NCI-H146 (cell line): Measurements from ENCODE around the gene ARHGDIA.

ENCODE experiments used
- DNase-seq: peaks from one replicate; lab custom pipeline; 2025; lab: John Stamatoyannopoulos, UW

The ARHGDIA gene

DNA sequence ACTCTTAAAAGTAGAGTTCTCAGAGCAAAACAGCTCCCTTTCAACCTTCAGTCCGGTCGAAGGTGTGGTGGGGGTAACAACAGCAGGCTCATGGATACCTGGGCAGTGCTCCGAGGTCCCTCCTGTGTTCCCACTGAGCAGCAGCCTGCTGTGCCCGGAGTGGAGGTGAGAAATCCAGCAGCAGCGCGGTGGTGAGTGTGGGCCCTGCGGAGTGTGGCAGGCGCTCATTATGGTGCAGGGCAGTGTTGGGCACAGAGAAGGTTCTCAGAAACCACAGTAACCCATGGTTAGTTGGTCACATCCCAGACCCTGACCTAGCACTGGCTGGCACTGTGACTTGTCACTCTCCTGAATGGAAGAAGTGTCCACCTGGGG, 5.8 kb downstream of the ARHGDIA start:
- DNase-seq = no peak

DNA sequence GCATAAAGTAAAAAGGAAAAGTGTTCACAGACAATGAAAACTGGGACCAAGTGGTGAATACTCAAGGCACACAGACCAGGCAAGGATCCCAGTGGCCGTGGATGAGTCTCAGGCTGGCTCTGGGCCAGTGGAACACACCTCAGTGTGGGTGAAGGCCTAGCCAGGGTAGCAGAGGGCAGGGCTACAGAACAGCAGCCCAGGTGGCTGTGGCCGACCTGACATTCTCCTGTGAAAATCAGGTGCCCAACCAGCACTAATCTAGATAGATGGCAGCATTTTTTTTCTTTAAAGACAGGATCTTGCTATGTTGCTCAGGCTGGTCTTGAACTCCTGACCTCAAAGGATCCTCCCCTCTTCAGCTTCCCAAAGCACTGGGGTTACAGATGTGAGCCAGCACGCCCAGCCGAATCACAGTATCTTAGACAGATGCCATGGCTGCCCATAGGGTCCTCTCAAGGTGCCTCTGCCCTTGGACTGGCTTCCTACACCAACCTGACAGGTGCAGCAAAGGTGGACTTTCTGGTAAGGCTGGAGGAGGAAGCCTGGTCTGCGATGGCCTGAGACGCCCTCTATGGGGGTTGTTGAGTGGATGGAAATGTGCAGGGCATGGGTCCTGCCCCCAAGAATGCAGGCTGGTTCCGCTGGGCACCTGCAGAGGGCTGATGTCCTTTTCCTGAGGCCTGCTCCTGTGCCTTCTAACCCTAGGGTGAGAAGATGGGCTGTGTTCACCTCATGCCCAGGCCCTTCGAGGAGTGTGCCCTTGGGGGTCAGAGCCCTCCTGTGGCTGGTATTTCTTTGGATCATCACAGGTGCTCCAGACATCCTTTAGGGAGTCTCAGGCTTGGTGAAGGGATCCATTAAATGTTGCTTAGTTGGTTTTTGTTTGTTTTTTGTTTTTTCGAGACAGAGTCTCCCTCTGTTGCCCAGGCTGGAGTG, 7.0 kb downstream of the ARHGDIA start:
- DNase-seq = no peak

DNA sequence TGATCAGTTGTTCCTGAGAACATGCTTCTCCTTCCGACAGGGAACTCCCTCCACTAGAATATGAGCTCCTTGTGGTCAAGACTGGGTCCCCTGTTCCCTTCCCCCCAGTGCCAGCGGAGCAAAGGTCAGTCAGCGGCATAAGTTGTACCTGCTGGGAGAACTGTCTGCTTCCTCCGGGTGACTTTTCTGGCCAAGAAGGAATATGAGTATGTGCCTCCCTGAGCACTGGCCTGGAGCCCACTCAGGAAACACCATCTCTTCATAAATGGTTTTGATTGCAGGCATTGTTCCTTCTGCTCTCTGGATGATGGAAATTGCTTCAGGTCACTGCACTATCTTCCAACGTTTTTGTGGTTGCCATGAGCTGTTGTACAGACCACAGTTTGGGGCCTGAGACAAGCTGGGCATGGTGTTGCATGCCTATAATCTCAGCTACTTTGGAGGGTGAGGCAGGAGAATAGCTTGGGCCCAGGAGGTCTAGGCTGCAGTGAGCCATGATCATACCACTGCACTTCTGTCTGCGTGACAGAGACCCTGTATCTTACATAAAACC, 7.9 kb downstream of the ARHGDIA start:
- DNase-seq = no peak

DNA sequence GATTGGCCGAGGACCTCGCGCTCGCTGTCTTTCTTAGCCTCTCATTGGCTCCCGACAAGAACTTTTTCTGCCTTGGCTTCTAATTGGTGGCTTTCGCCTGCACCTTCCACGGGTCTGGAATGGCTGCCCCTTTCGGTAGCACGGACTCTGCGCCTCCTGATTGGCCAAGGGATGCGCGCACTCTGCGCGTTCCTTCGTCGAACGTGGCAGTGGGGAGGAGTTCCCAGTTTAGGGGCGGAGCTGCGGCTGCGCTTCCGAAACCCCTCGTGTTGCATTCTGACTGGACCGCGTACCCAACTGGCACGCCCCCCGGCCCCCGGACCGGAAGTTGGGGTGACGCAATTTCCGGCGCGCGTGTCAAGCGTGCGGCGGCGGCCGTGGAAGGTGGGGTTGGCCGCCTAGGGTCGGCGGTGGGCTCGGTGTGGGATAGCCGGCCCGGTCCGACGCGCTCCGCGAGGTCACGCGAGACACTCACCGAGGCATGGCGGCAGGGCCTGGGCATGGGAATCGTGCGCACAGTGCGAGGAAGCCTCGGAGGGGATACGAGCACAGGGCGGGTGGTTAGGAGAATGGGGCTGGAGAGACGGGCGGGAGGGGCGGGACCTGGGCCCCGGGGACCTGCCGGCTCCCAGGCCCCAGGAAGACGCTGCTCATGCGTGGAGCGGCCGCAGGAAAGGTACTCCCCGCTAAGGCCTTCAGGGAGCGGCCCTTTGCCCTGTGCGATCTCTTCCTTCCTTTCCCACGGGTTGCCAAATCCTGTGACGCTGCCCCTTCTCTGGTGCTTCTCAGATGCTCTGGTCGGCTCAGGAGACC, 10.2 kb downstream of the ARHGDIA start:
- DNase-seq = peak; percentile 100

DNA sequence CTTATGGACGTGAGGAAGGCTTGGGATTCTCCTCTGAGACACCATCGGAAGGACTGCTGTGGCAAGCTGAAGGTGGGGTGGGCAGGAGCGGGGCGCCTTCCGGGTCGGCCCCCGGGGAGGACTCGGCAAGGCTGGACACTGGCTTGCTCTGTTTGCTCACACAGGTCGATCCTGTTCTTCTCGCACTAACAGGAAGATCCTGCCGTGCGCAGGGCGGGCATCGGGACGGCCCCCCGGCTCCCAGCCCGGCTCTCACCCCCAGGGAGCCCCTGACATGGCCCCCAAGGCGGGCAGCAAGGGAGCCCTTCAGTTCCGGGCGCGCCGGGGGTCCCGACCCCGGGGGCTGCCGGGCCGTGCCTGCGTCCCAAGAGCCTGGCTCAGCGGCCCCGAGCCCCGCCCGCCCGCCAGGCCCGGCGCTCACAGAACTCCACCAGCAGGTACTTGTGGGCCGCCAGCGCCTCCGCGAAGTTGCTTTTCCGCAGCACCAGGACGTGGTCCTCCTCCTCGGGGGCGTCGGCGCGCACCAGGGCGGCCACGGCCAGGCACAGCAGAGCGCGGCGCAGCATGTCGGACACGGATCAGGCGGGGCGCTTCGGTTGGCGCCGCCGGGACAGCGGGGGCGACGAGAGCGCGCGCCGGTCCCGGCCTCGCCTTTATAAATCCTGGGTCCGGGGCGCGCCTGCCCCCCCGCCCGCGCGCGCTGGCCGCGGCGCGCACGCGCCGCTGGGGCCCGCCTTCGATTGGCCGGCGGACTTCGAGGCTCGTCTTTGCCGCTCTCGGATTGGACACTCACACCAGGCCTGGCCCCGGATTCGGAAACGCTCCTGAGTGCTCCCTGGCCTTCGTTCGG, 11.0 kb downstream of the ARHGDIA start, which contains the start of gene P4HB:
P4HB (minus strand) TSS at position 630 of the 850 bp plus-strand sequence; CDS start at position 566, 64 bp downstream.
- peak; percentile 48 for DNase-seq

DNA sequence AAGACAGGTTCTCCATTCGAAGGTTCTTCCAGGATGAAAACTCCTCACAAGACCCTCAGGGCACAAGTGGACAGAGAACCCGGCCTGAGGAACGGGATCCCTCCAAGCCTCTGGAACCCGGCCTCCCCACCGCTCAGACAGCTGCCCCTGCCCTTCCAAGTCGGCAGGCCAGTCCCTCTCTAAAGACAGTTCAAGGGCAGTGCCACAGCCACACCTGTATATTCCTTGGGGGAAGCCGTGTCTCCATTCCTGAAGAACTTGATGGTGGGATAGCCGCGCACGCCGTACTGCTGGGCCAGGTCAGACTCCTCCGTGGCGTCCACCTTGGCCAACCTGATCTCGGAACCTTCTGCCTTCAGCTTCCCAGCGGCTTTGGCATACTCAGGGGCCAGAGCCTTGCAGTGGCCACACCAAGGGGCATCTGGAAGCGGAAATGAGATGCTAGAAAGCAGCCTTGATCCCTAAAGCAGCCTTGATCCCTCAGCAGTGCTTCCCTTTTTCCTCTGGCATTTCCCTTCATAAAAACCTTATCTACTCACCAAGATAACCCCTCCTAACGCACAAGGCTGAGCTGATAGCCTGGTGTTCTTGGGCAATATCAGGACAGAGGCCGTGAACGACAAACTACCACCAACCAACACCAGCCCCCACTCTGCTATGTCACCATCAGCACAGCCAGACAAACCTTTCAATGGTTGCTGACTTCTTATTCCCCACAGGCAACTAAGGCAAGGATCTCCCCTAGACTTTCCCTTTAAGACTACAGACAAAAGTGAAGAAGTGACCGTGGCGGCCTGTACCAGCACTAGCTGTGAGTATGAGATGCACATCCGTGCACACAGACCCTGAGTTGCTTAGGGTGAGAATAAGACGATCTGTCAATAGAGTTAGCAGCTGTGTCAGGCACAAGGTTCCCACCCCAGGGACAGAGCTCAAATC, 11.9 kb downstream of the ARHGDIA start:
- DNase-seq = no peak

DNA sequence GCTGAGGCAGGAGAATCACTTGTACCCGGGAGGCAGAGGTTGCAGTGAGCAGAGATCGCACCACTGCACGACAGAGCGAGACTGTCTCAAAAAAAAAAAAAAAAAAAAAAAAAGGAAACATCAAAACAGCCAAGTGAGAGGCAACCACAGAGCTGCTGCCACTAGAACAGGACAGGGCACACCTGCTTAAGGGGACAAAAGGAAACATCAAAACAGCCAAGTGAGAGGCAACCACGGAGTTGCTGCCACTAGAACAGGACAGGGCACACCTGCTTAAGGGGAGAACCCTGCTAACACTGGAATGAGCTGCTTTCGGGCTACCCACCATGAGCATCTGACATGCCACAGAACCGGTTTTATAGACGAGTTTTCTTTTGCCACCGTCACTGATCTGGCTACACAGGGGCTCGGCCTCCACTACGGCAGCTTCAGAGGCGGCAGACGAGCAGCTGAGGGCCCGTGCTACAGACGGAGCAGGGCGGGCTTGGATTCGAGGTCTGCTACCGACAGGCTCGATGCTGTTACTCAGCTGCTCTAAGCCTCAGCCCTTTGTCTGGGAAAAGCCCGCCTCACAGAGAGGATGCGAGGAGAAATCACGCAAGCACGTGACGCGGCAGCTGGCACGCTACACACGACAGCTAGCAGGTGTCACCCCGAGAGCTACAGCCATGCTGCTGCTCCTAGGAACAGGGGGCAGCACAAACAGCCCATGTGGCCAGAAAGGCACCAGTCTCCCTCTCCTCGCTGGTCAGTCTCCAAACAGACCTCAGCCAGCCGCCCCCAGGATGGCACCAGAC, 12.8 kb downstream of the ARHGDIA start:
- DNase-seq = no peak

DNA sequence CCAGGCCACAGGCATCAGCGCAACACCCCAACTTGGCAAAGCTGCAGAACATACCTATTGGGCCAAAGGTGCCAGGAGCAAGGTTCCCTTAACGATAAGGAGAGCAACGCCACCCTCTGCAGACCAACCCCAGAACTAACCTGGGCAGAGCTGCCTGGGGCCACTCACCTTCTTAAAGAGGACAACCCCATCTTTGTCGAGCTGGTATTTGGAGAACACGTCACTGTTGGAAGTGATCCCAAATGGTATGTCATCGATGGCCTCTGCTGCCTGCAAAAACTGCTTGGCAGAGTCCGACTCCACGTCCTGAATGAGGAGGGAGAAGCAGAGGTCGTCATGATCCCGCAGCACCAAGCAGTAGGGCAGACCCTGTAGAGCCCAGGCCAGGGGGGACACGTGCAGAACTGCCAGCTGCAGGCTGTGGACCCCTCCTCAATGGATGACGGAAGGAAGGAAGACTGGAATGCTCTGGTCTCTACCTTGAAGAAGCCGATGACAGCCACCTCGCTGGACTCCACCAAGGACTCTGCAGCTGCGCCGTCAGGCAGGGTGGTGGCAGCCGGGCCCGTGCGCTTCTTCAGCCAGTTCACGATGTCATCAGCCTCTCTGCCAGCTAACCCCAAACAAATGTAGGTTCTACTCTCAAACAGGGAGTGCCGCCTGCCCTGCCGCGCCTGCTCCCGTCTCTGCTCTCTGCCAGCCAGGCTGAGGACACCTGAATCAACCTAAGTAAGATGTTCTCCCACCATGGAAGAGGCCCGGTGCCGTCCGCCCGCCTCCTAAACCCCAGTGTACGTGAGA, 16.0 kb downstream of the ARHGDIA start:
- no peak for DNase-seq

DNA sequence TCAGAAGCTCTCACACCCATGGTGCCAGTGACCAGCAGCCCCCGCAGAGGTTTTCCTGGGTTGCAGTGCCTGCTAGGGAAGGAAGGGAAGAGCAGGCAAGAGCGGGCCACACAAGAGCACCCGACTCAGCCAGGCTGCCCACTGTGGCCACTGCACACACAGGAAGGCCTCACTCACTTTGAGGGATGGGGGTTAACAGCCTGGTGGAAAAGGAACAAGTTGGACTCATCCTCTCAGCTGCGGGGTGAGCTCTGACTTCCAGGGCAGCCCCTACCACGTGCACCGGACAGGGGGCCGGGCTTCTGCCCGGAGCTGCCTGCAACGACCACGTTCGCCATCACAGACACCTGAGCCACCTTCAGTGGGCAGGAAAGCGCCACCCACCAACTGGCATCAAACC, 18.9 kb downstream of the ARHGDIA start:
- DNase-seq = no peak

DNA sequence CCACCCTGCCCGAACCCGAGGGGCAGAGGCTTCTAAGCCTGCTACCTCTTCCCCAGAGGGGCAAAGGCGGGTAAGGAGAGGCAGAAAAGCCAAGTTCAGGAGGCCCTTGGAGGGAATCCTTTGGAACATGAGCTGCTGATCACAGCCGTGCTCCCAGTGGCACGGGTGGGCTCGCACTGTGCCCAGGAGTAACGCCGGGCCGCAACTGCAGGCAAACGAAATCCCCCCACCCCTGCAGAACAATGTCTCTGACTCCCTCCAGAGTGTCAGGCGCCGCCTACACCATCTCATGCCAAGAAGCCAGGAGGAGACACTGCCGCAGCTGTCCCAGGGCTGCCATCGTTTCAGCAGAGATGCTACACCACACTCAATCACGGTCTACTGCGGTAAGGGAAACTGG, 19.7 kb downstream of the ARHGDIA start:
- DNase-seq = no peak

DNA sequence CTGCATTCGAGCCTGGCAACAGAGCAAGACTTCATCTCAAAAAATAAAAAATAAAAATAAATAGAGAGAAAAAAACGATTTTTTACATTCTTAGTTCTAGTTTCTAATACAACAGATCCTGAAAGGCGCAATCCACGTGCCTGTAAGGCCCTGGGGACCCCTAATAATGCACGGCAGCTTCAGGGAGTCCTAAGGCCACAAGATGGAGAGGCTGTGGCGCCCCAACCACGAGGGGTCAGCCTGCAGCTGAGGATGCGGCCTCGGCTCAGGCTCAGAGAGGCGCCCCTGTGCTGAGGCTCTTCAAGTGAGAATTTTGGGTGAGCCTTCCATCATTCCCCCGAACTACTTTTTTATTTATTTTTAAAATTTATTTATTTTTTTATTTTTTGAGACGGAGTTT, 21.7 kb downstream of the ARHGDIA start:
- no peak for DNase-seq

DNA sequence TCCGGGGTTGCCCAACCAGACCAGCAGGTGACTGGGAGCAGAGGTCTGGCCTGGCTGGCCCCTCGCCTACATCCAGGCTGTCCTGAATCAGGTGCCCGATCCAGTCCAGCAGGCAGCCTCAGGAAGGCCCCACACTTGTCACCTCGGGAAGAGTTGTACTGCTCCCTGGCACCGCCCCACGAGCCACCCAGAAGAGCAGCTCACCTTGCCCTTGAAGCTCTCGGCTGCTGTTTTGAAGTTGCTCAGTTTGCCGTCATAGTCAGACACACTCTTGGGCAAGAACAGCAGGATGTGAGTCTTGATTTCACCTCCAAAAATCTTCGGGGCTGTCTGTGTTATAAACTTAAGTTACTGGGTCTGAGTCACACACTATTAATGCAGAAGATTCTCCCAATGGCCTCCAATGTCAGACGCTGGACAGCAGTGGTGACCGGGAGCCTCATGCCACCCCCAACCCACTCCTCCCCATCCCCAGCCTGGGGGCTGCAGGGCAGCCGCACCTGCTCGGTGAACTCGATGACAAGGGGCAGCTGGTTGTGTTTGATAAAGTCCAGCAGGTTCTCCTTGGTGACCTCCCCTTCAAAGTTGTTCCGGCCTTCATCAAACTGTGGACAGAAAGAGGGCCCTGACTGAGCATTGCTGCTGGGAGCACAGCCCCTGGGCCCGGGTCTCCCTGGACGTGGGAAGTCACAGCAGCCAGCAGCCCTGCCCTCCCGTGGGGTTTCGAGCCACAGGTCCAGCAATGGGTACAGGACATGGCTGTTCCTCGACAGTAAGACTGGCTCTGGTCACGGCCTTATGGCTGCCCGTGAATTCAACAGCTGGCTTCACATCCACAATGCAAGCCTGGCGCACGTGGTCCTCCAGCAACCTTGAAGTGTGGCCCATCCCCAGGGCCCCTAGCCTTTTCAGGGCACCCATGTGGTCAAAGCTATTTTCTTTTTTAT, 24.1 kb downstream of the ARHGDIA start:
- DNase-seq = no peak

DNA sequence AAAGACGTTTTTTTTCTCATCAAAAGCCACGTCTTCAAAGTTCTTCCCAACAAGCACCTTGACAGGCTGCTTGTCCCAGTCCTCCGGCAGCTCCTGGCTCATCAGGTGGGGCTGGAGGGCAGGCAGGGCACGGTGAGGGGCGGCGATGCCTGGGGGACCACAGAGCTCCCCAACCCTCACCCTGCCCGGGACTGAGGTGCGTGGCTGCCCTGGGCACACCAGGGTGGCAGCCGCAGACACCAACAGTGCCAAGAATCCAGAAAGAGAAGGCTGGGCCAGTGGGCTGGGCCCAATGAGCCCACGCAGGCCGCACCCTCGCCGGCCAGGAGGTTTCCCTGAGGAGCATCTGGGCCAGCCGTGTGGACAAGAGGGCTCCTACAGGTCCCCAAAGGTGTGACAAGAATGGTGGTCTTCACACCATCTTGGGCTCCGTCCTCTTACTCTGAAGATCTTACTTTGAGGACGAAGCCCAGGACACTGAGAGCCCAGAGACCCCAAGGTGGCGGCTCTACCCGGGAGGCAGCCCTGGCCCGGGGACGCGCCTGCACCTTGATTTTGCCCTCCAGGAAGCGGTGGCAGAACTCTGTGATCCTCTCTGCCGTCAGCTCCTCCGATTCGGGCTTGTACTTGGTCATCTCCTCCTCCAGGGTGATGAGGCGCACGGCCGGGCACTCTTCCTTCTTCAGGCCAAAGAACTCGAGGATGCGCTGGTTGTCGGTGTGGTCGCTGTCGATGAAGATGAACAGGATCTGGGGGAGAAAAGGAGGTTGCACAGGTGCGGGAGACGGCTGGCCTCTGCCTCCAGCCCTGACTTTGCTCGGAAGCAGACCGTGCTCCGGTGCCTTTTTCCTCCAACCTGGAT, 25.0 kb downstream of the ARHGDIA start:
- no peak for DNase-seq

DNA sequence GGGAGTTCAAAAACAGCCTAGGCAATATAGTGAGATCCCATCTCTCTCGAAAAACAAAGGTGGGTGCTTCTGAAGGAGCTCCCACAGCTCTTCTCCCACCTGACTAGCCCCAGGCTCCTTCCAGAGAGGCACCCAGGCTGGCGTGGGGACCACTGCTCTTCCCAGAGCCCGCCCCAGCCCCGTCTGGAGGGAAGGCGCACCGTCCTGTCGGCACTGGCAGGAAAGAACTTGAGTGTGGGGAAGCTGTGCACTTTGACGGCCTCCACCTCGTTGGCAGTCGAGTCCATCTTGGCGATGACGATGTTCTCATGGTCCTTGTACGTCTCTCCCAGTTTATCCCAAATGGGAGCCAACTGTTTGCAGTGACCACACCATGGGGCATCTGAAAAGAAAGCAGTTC, 25.8 kb downstream of the ARHGDIA start:
- DNase-seq = no peak

DNA sequence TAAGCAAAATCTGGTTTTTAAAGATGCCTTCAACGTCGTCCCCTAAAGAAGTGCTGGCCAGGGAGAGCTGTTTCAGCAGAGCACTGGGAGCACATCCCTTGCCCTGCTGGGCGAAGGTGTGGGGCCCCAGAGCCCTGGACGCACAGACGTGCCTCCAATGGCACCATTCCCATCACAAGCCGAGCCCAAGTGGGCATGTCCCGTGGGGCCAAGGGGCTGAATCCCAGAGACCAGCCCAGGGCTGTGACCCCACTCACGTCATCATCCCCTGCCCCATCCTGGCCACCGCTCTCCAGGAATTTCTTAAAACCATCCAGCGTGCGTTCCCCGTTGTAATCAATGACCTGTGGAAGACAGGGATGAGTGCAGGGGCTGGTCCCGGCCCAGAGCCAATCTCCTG, 26.2 kb downstream of the ARHGDIA start:
- DNase-seq = no peak

DNA sequence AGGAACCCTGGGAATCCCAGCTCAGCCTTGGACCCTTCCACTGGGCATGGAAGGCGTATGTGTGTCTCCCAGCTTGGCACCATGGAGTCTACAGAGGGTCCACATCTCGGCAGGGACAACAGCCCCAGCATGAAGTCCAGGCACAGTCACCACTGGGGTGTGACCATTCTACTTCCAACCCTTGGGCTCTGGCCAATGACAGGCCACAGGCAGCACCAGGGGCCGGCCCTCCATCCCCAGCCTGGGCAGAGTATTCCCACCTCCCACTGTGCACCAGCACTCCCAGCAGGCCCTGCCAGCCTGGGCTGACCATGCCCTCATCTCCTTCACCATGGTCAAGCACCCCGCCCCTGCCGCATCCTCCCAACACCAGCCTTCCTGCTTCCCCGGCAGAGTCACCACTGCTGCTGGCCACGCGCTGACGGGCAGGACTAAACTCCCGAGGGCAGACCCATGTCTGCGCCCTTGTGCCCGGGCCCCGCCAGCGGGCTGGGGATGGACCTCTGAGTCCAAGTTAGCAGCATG, 26.7 kb downstream of the ARHGDIA start:
- DNase-seq = no peak
